OCI-LY3 (cell line): ENCODE measurements around the gene AGAP5.

Experiments used
- H2AFZ ChIP-seq: fragments of 200-600, 300-600 bp; shearing (Covaris generic); 2 replicates; pipeline ENCODE4 v1.6.0; 2014; ENCODE audit warnings: antibody characterized with exemption, low read depth, low read length
- H3K27ac ChIP-seq: fragments of 200-600, 300-600 bp; sonication (generic); 2 replicates; pipeline ENCODE4 v1.5.1; 2014; ENCODE audit warnings: mild to moderate bottlenecking, low read length, moderate library complexity, mixed read lengths
- H3K27me3 ChIP-seq: fragments of 200-600, 300-600 bp; sonication (generic); 2 replicates; pipeline ENCODE4 v1.6.1; 2014; ENCODE audit warnings: low read depth, low read length, mixed read lengths
- H3K36me3 ChIP-seq: fragments of 200-600, 300-600 bp; sonication (generic); replicated peaks from 2 replicates; pipeline ENCODE3; 2014; ENCODE audit warnings: low read depth, low read length, mixed read lengths
- H3K4me1 ChIP-seq: fragments of 300-600, 200-600 bp; sonication (generic); 2 replicates; pipeline ENCODE4 v1.6.1; 2014; ENCODE audit warnings: low read length, mixed read lengths
- H3K4me2 ChIP-seq: fragments of 200-600, 300-600 bp; sonication (generic); 2 replicates; pipeline ENCODE4 v1.6.1; 2014; ENCODE audit warnings: low read length, mixed read lengths
- H3K4me3 ChIP-seq: fragments of 300-600, 200-600 bp; sonication (generic); 2 replicates; pipeline ENCODE4 v1.5.1; 2014; ENCODE audit warnings: antibody characterized with exemption, mild to moderate bottlenecking, low read length, moderate library complexity
- H3K79me2 ChIP-seq: fragments of 300-600, 200-600 bp; shearing (Covaris generic); 2 replicates; pipeline ENCODE4 v1.6.1; 2014; ENCODE audit warnings: mild to moderate bottlenecking, low read length, mixed read lengths
- H3K9ac ChIP-seq: fragments of 300-600, 200-600 bp; shearing (Covaris generic); 2 replicates; pipeline ENCODE4 v1.6.0; 2014; ENCODE audit warnings: mild to moderate bottlenecking, low read length, moderate library complexity
- H3K9me3 ChIP-seq: fragments of 200-600, 300-600 bp; shearing (Covaris generic); 2 replicates; pipeline ENCODE4 v1.6.1; 2014; ENCODE audit warnings: low read length, mixed read lengths; ENCODE audit not compliant: insufficient read depth
- H4K20me1 ChIP-seq: fragments of 200-600, 300-600 bp; sonication (generic); 2 replicates; pipeline ENCODE4 v1.6.1; 2016; ENCODE audit warnings: low read length, mixed read lengths; ENCODE audit not compliant: insufficient read depth
- EZH2phosphoT487 ChIP-seq: fragments of 200-600 bp; shearing (Covaris generic); IDR thresholded peaks from 2 replicates; pipeline ENCODE4 v1.6.1; 2018; ENCODE audit warnings: antibody characterized with exemption, mixed run types, low read depth
- TF ChIP-seq, protein P1 (sequence below): fragments of 200-600, 300-600 bp; sonication (generic); IDR thresholded peaks from 2 replicates; pipeline ENCODE4 v1.5.1; 2014; ENCODE audit warnings: antibody characterized with exemption, low read length, low read depth

The AGAP5 gene

DNA sequence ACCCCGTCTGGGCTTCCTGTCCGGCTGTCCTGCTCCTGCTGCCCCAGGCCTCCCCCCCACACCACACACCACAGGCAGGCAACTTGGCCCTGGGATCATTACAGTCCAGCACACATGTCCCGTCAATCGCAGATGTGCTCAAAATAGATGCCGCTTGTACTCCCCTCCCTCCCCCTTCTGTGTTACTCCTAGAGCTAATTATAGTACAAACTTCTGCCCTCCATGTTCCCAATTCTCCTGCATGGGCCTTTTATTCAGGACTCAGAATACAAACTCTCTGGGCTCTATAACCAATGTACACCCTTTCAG lies 42.0 kb downstream of the AGAP5 start, which contains the start of gene SYNPO2L:
Gene SYNPO2L, minus strand, starts transcription at position 40 of the 309 bp plus-strand sequence. CDS start 107 bp downstream, outside the sequence.
- H3K27ac ChIP-seq, result no peak within 1 kb of the TSS
- no peaks in the 10 kb centered on the region for H4K20me1 ChIP-seq
- no peaks in the 10 kb centered on the region for H3K9me3 ChIP-seq
- H3K4me3 ChIP-seq, result peak within 1 kb of the TSS; percentile 31; the same call in 1 of the 2 replicates
- no peak within 1 kb of the TSS for H3K9ac ChIP-seq
- H3K36me3 ChIP-seq, result no peaks in the 10 kb centered on the region
- H3K27me3 ChIP-seq, result no peaks in the 10 kb centered on the region
- 0 out of 2 replicates have a peak within 1 kb of the TSS, but pooled peaks have one; percentile 21 for H2AFZ ChIP-seq
- H3K4me1 ChIP-seq, result peaks cover 18% of the 10 kb centered on the region
- no peaks in the 10 kb centered on the region for H3K79me2 ChIP-seq
- no peak for TF ChIP-seq EZH2phosphoT487
- TF ChIP-seq, protein P1, sequence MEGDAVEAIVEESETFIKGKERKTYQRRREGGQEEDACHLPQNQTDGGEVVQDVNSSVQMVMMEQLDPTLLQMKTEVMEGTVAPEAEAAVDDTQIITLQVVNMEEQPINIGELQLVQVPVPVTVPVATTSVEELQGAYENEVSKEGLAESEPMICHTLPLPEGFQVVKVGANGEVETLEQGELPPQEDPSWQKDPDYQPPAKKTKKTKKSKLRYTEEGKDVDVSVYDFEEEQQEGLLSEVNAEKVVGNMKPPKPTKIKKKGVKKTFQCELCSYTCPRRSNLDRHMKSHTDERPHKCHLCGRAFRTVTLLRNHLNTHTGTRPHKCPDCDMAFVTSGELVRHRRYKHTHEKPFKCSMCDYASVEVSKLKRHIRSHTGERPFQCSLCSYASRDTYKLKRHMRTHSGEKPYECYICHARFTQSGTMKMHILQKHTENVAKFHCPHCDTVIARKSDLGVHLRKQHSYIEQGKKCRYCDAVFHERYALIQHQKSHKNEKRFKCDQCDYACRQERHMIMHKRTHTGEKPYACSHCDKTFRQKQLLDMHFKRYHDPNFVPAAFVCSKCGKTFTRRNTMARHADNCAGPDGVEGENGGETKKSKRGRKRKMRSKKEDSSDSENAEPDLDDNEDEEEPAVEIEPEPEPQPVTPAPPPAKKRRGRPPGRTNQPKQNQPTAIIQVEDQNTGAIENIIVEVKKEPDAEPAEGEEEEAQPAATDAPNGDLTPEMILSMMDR, result no peak
- H3K4me2 ChIP-seq, result peak within 1 kb of the TSS; percentile 49

- Histone ChIP-seq H3K27ac (no peak overlapping the region), H3K27me3 (no peaks in the 10 kb centered on the region), H2AFZ (no peak overlapping the region), H3K9me3 (no peaks in the 10 kb centered on the region), H3K9ac (no peak overlapping the region), H3K4me1 (peaks cover 23% of the 10 kb centered on the region), H4K20me1 (no peaks in the 10 kb centered on the region), H3K36me3 (no peaks in the 10 kb centered on the region), H3K4me3 (peak overlapping the region; percentile 31; the same call in 1 of the 2 replicates), H3K79me2 (no peaks in the 10 kb centered on the region), H3K4me2 (peak overlapping the region; percentile 49)
- TF ChIP-seq EZH2phosphoT487, result no peak
- TF ChIP-seq, protein P1, result no peak
Measured at GRCh38 chr10:73655257-73655989, 42.5 kb downstream of the AGAP5 start.

DNA sequence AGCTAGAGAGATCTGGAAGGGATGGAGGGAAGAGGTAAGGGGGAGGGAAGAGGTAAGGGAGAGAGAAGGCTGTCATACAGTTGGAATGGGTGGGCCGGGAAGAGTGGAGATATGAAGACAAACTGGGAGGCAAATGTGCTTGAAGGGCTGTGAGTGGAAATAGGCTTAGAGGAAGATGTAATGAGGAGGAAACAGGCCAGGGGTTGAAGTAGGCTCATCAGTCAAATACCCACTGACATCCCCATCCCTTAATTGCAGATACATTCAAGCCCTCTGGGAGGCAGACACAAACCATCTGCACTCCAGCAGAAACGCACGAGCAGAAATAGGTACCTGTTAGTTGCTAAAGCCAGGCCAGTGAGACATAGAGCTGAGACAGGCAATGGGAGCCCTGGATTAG lies 44.2 kb downstream of the AGAP5 start:
- Histone ChIP-seq H4K20me1 (no peaks in the 10 kb centered on the region), H2AFZ (no peak overlapping the region), H3K4me3 (no peak overlapping the region), H3K9me3 (no peaks in the 10 kb centered on the region), H3K27me3 (no peaks in the 10 kb centered on the region), H3K27ac (no peak overlapping the region), H3K4me2 (no peak overlapping the region), H3K79me2 (no peaks in the 10 kb centered on the region), H3K36me3 (no peaks in the 10 kb centered on the region), H3K9ac (no peak overlapping the region), H3K4me1 (peaks cover 32% of the 10 kb centered on the region)
- no peak for TF ChIP-seq EZH2phosphoT487
- TF ChIP-seq, protein P1, result peak; percentile 34; the same call in 1 of the 2 replicates

DNA sequence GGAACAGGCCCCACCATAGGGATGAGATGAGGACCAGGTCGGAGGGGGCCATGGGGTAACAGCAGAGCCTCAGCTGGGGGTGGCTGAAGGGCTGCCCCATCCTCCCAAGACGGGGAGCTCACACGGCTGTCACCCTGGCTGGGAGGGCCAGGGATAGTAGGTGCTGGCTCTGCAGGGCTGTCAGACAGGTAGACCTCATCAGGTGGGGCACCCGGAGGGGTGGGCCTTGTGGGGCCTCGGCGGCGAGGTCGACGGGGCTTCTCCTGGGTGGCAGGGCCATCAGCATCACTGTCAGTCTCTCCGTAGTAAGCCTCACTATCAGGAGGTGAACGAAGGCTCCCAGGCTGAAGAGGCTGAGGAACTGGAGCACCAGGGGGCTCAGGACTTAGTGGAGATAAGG lies 44.7 kb downstream of the AGAP5 start:
- no peak overlapping the region for H3K4me2 ChIP-seq
- no peak overlapping the region for H3K4me3 ChIP-seq
- no peak overlapping the region for H3K27ac ChIP-seq
- no peaks in the 10 kb centered on the region for H4K20me1 ChIP-seq
- H3K9me3 ChIP-seq, result no peaks in the 10 kb centered on the region
- peaks cover 32% of the 10 kb centered on the region for H3K4me1 ChIP-seq
- no peaks in the 10 kb centered on the region for H3K79me2 ChIP-seq
- H3K27me3 ChIP-seq, result no peaks in the 10 kb centered on the region
- H3K9ac ChIP-seq, result no peak overlapping the region
- H2AFZ ChIP-seq, result no peak overlapping the region
- TF ChIP-seq EZH2phosphoT487, result no peak
- TF ChIP-seq, protein P1, result no peak
- no peaks in the 10 kb centered on the region for H3K36me3 ChIP-seq
